ENCODE data around the gene E2F8.

E2F8 gene

GRCh38 chr11:19253817-19254216, 13.1 kb upstream of the E2F8 start:
- TF ChIP-seq CEBPB (IDR thresholded peaks at IDR 0.05), result no peak
- TF ChIP-seq EP300 (IDR thresholded peaks at IDR 0.05; ENCODE audit: borderline replicate concordance), result no peak
- TF ChIP-seq ZBTB7A (IDR thresholded peaks at IDR 0.05; ENCODE audit: low read depth), result no peak
- TF ChIP-seq NFIC (IDR thresholded peaks at IDR 0.05), result no peak
- TF ChIP-seq EGR1 (IDR thresholded peaks at IDR 0.05), result no peak
- TF ChIP-seq RAD21 (IDR thresholded peaks at IDR 0.05; ENCODE audit: low read depth), result no peak
- TF ChIP-seq YY1 (IDR thresholded peaks at IDR 0.05; ENCODE audit: low read depth), result no peak
- no peak for TF ChIP-seq TEAD4 (IDR thresholded peaks at IDR 0.05)
- TF ChIP-seq MAX (IDR thresholded peaks at IDR 0.05), result no peak
- no peak for TF ChIP-seq USF1 (IDR thresholded peaks at IDR 0.05)
- TF ChIP-seq TAF1 (IDR thresholded peaks at IDR 0.05; ENCODE audit: low read depth), result no peak
- TF ChIP-seq REST (IDR thresholded peaks at IDR 0.05; ENCODE audit: low read depth), result no peak
- no peak for TF ChIP-seq TCF12 (IDR thresholded peaks at IDR 0.05; ENCODE audit: low read depth)
- no peak for TF ChIP-seq FOXM1 (IDR thresholded peaks at IDR 0.05; ENCODE audit: borderline replicate concordance, low read depth)
- no peak for TF ChIP-seq CREB1 (IDR thresholded peaks at IDR 0.05; ENCODE audit: low read depth)

GRCh38 chr11:19253153-19253745, 12.5 kb upstream of the E2F8 start:
- TF ChIP-seq MAX (IDR thresholded peaks at IDR 0.05), result no peak
- no peak for TF ChIP-seq FOXM1 (IDR thresholded peaks at IDR 0.05; ENCODE audit: borderline replicate concordance, low read depth)

- no peak for TF ChIP-seq YY1 (IDR thresholded peaks at IDR 0.05; ENCODE audit: low read depth)
- TF ChIP-seq REST (IDR thresholded peaks at IDR 0.05; ENCODE audit: low read depth), result no peak
- TF ChIP-seq CREB1 (IDR thresholded peaks at IDR 0.05; ENCODE audit: low read depth), result no peak
- no peak for TF ChIP-seq TAF1 (IDR thresholded peaks at IDR 0.05; ENCODE audit: low read depth)
- no peak for TF ChIP-seq EGR1 (IDR thresholded peaks at IDR 0.05)
These were observed 11.8 kb upstream of the E2F8 start for GRCh38 chr11:19252394-19253152.

- no peak for TF ChIP-seq YY1 (IDR thresholded peaks at IDR 0.05; ENCODE audit: low read depth)
- TF ChIP-seq TCF12 (IDR thresholded peaks at IDR 0.05; ENCODE audit: low read depth), result no peak
- no peak for TF ChIP-seq RAD21 (IDR thresholded peaks at IDR 0.05; ENCODE audit: low read depth)
- no peak for TF ChIP-seq CREB1 (IDR thresholded peaks at IDR 0.05; ENCODE audit: low read depth)
- TF ChIP-seq EGR1 (IDR thresholded peaks at IDR 0.05), result no peak
These were observed 10.8 kb upstream of the E2F8 start for GRCh38 chr11:19251577-19251976.

GRCh38 chr11:19246816-19247215, 6.1 kb upstream of the E2F8 start:
- no peak for TF ChIP-seq MAX (IDR thresholded peaks at IDR 0.05)
- TF ChIP-seq TCF12 (IDR thresholded peaks at IDR 0.05; ENCODE audit: low read depth), result no peak
- TF ChIP-seq FOXM1 (IDR thresholded peaks at IDR 0.05; ENCODE audit: borderline replicate concordance, low read depth), result no peak
- TF ChIP-seq NFIC (IDR thresholded peaks at IDR 0.05), result no peak

- no peak for TF ChIP-seq NFIC (IDR thresholded peaks at IDR 0.05)
- TF ChIP-seq EGR1 (IDR thresholded peaks at IDR 0.05), result no peak
- no peak for TF ChIP-seq FOXM1 (IDR thresholded peaks at IDR 0.05; ENCODE audit: borderline replicate concordance, low read depth)
- TF ChIP-seq TCF12 (IDR thresholded peaks at IDR 0.05; ENCODE audit: low read depth), result no peak
- no peak for TF ChIP-seq YY1 (IDR thresholded peaks at IDR 0.05; ENCODE audit: low read depth)
These were observed 4.6 kb upstream of the E2F8 start for GRCh38 chr11:19245351-19245750.

- no peak for TF ChIP-seq FOXM1 (IDR thresholded peaks at IDR 0.05; ENCODE audit: borderline replicate concordance, low read depth)
- TF ChIP-seq TAF1 (IDR thresholded peaks at IDR 0.05; ENCODE audit: low read depth), result no peak
- TF ChIP-seq TCF12 (IDR thresholded peaks at IDR 0.05; ENCODE audit: low read depth), result no peak
- TF ChIP-seq RAD21 (IDR thresholded peaks at IDR 0.05; ENCODE audit: low read depth), result no peak
- TF ChIP-seq YY1 (IDR thresholded peaks at IDR 0.05; ENCODE audit: low read depth), result no peak
- no peak for TF ChIP-seq CREB1 (IDR thresholded peaks at IDR 0.05; ENCODE audit: low read depth)
- no peak for TF ChIP-seq ZBTB7A (IDR thresholded peaks at IDR 0.05; ENCODE audit: low read depth)
- TF ChIP-seq USF1 (IDR thresholded peaks at IDR 0.05), result no peak
- no peak for TF ChIP-seq NFIC (IDR thresholded peaks at IDR 0.05)
- no peak for TF ChIP-seq EP300 (IDR thresholded peaks at IDR 0.05; ENCODE audit: borderline replicate concordance)
- TF ChIP-seq EGR1 (IDR thresholded peaks at IDR 0.05), result no peak
- TF ChIP-seq REST (IDR thresholded peaks at IDR 0.05; ENCODE audit: low read depth), result no peak
- no peak for TF ChIP-seq CEBPB (IDR thresholded peaks at IDR 0.05)
- TF ChIP-seq TEAD4 (IDR thresholded peaks at IDR 0.05), result no peak
- no peak for TF ChIP-seq MAX (IDR thresholded peaks at IDR 0.05)
These were observed 3.9 kb upstream of the E2F8 start for GRCh38 chr11:19244621-19245020.

Data from Ishikawa (cell line).